GM12875 (cell line): ENCODE measurements around the gene PSEN1.

Experiments used
- H3K4me3 ChIP-seq: one replicate; pipeline ENCODE4 v1.5.1; 2011; ENCODE audit warnings: low read depth, low read length, control low read depth
- CTCF ChIP-seq: IDR thresholded peaks from 2 replicates; pipeline ENCODE4 v1.5.1; 2011; ENCODE audit warnings: low read depth, mild to moderate bottlenecking, control low read depth, inconsistent platforms, low read length, moderate library complexity, borderline replicate concordance; ENCODE audit not compliant: insufficient read depth

PSEN1 gene

GRCh38 chr14:73267474-73267873 is 131.2 kb downstream of the PSEN1 start:
- H3K4me3 ChIP-seq, result no peak overlapping the region
- TF ChIP-seq CTCF, result no peak

GRCh38 chr14:73269729-73270531 is 133.6 kb downstream of the PSEN1 start:
- peak overlapping the region; percentile 38 for H3K4me3 ChIP-seq
- no peak for TF ChIP-seq CTCF

- no peak overlapping the region for H3K4me3 ChIP-seq
- TF ChIP-seq CTCF, result no peak
These were observed 136.1 kb downstream of the PSEN1 start for GRCh38 chr14:73272393-73272792.
